ENCODE measurements around the gene TXNRD3. TPM values are rescaled to one million over a fixed set of nuclear protein-coding genes. Genes with fewer than 3 reads are reported as not detected.
"Not testable (repeated sequence)": the region's sequence is repeated elsewhere in the genome, so short reads cannot be mapped to it uniquely, and the experiment has no call there.

The TXNRD3 gene
- total RNA-seq, 1 experiment from 2014 or later: 6.9 TPM

DNA sequence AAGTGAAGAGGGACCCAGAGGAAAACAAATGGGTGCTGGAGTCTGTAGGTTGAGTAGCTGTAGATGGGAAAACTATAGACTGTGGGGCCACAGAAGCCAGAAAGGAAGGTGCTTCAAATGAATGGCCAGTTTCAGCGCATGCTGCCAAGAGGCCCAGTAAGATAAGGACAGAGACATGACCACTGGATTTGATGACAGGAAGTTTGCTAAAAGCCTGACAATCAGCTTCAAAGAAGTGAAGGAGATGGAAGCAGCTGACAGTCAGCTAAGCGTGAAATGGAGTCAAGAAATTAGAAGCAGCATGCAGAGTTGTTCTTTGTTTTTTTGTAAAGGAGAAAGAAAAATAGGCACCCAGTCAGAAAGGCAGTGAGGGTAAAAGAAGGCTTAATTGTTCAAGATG is 24.9 kb downstream of the TXNRD3 start:
- H3K36me3 Mint-ChIP-seq: no peaks in the 10 kb centered on the region
- no peak for TF ChIP-seq ZNF232 (CRISPR knock-in tag; IDR thresholded peaks at IDR 0.05)
- TF ChIP-seq, protein P1, sequence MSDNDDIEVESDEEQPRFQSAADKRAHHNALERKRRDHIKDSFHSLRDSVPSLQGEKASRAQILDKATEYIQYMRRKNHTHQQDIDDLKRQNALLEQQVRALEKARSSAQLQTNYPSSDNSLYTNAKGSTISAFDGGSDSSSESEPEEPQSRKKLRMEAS (CRISPR knock-in tag; IDR thresholded peaks at IDR 0.05): no peak
- H3K4me1 Mint-ChIP-seq: no peaks in the 10 kb centered on the region
- POLR2A ChIA-PET: no interaction called here
- H3K4me3 Mint-ChIP-seq: no peak overlapping the region
- H3K27ac Mint-ChIP-seq: no peak overlapping the region
- no peak for DNase-seq (ENCODE audit: low spot score)
- H3K9me3 Mint-ChIP-seq: no peaks in the 10 kb centered on the region
- no peaks in the 10 kb centered on the region for H3K27me3 Mint-ChIP-seq (ENCODE audit: low read depth)
- ATAC-seq: no peak
- CTCF ChIA-PET: no interaction called here

DNA sequence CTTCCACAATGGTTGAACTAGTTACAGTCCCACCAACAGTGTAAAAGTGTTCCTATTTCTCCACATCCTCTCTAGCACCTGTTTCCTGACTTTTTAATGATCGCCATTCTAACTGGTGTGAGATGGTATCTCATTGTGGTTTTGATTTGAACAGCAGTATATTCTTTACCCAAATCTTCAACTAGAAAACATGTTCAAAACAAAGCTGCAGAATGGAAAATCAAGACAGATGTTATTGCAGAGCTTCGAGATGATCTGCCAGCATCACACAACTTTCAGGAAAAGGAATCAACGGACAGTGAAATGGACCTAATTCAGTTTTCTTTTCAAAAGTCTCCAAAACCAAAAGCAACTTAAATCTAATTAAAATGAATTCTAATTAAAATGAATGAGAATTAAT is 29.2 kb downstream of the TXNRD3 start:
- CTCF ChIA-PET, ATAC-seq: not testable (repeated sequence)

GRCh38 chr3:126622694-126623093 is 32.2 kb downstream of the TXNRD3 start:
- ChIA-PET POLR2A (no interaction called here), CTCF (interaction anchor here (0.6 to 1.0 kb wide), 2 partner anchors 117 to 135 kb away, joined by 4 read pairs; no protein-coding TSS in a partner anchor)
- TF ChIP-seq, protein P2, sequence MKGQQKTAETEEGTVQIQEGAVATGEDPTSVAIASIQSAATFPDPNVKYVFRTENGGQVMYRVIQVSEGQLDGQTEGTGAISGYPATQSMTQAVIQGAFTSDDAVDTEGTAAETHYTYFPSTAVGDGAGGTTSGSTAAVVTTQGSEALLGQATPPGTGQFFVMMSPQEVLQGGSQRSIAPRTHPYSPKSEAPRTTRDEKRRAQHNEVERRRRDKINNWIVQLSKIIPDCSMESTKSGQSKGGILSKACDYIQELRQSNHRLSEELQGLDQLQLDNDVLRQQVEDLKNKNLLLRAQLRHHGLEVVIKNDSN (CRISPR knock-in tag; IDR thresholded peaks at IDR 0.05): no peak
- TF ChIP-seq, protein P3, sequence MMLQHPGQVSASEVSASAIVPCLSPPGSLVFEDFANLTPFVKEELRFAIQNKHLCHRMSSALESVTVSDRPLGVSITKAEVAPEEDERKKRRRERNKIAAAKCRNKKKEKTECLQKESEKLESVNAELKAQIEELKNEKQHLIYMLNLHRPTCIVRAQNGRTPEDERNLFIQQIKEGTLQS (CRISPR knock-in tag; conservative IDR thresholded peaks at IDR 0.05): no peak
- TF ChIP-seq ZSCAN18 (CRISPR knock-in tag; IDR thresholded peaks at IDR 0.05) (no peak), ZNF219 (CRISPR knock-in tag; IDR thresholded peaks at IDR 0.05; ENCODE audit: borderline replicate concordance) (no peak), SMAD3 (CRISPR knock-in tag; IDR thresholded peaks at IDR 0.05; ENCODE audit: borderline replicate concordance) (no peak), ZMAT4 (CRISPR knock-in tag; IDR thresholded peaks at IDR 0.05) (no peak), SOX15 (CRISPR knock-in tag; IDR thresholded peaks at IDR 0.05) (no peak), GTF2I (CRISPR knock-in tag; conservative IDR thresholded peaks at IDR 0.05) (no peak), MYBL2 (CRISPR knock-in tag; IDR thresholded peaks at IDR 0.05) (no peak)
- TF ChIP-seq, protein P4, sequence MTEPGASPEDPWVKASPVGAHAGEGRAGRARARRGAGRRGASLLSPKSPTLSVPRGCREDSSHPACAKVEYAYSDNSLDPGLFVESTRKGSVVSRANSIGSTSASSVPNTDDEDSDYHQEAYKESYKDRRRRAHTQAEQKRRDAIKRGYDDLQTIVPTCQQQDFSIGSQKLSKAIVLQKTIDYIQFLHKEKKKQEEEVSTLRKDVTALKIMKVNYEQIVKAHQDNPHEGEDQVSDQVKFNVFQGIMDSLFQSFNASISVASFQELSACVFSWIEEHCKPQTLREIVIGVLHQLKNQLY (CRISPR knock-in tag; IDR thresholded peaks at IDR 0.05): no peak
- Mint-ChIP-seq H3K4me1 (no peaks in the 10 kb centered on the region), H3K27ac (no peak overlapping the region), H3K4me3 (no peak overlapping the region), H3K36me3 (no peaks in the 10 kb centered on the region), H3K9me3 (no peaks in the 10 kb centered on the region), H3K27me3 (ENCODE audit: low read depth) (no peaks in the 10 kb centered on the region)
- ATAC-seq: no peak
- no peak for DNase-seq (ENCODE audit: low spot score)

More for the DNA sequence above, 29.2 kb downstream of the TXNRD3 start:
- H3K4me3 Mint-ChIP-seq; POLR2A ChIA-PET; H3K9me3 Mint-ChIP-seq; H3K27me3 Mint-ChIP-seq (ENCODE audit: low read depth); H3K27ac Mint-ChIP-seq; H3K4me1 Mint-ChIP-seq; H3K36me3 Mint-ChIP-seq; DNase-seq (ENCODE audit: low spot score): not testable (repeated sequence)

- no peak overlapping the region for H3K27ac Mint-ChIP-seq
- no peaks in the 10 kb centered on the region for H3K27me3 Mint-ChIP-seq (ENCODE audit: low read depth)
- no peak overlapping the region for H3K4me3 Mint-ChIP-seq
- ATAC-seq (no peak), DNase-seq (ENCODE audit: low spot score) (no peak)
- ChIA-PET CTCF (interaction anchor here (1.0 kb wide), 1 partner anchor 134 kb away, joined by 4 read pairs; no protein-coding TSS in a partner anchor), POLR2A (no interaction called here)
- no peaks in the 10 kb centered on the region for H3K9me3 Mint-ChIP-seq
- no peaks in the 10 kb centered on the region for H3K4me1 Mint-ChIP-seq
- no peaks in the 10 kb centered on the region for H3K36me3 Mint-ChIP-seq
- TF ChIP-seq E2F5 (CRISPR knock-in tag; IDR thresholded peaks at IDR 0.05) (no peak), TCF7 (CRISPR knock-in tag; IDR thresholded peaks at IDR 0.05; ENCODE audit: low read depth) (no peak), ZBTB21 (CRISPR knock-in tag; IDR thresholded peaks at IDR 0.05; ENCODE audit: borderline replicate concordance) (no peak), ZMAT4 (CRISPR knock-in tag; IDR thresholded peaks at IDR 0.05) (no peak), ZNF512 (CRISPR knock-in tag; IDR thresholded peaks at IDR 0.05; ENCODE audit: borderline replicate concordance) (no peak), NFE2L1 (CRISPR knock-in tag; IDR thresholded peaks at IDR 0.05) (no peak)
- TF ChIP-seq, protein P5, sequence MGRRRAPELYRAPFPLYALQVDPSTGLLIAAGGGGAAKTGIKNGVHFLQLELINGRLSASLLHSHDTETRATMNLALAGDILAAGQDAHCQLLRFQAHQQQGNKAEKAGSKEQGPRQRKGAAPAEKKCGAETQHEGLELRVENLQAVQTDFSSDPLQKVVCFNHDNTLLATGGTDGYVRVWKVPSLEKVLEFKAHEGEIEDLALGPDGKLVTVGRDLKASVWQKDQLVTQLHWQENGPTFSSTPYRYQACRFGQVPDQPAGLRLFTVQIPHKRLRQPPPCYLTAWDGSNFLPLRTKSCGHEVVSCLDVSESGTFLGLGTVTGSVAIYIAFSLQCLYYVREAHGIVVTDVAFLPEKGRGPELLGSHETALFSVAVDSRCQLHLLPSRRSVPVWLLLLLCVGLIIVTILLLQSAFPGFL (CRISPR knock-in tag; IDR thresholded peaks at IDR 0.05; ENCODE audit: borderline replicate concordance): no peak
Measured at GRCh38 chr3:126621627-126622345, 33.1 kb downstream of the TXNRD3 start.

All from WTC11 (cell line).